ENCODE results near the gene CIBAR2. TPM values are rescaled to one million over a fixed set of nuclear protein-coding genes. Genes with fewer than 3 reads are reported as not detected.

Gene CIBAR2
- total and polyA plus RNA-seq, 2 donors (not counting 1 experiment from before 2014, with no cell fraction given), result not detected

- H3K4me1 ChIP-seq (ENCODE audit: control insufficient read depth, extremely low read depth, insufficient read depth, low read length), result no peaks in the 10 kb centered on the region
- TF ChIP-seq EZH2 (IDR thresholded peaks at IDR 0.05; ENCODE audit: low read length, missing control alignments) (no peak), CTCF (conservative IDR thresholded peaks at IDR 0.05 in 1 of 2, IDR thresholded peaks at IDR 0.05 in 1 of 2; ENCODE audit: low read depth in 1 of 2, low read length in 2 of 2) (no peak)
- no peak overlapping the region for H3K4me2 ChIP-seq (ENCODE audit: extremely low read depth, insufficient read depth, low read length)
- no peak for DNase-seq (ENCODE audit: low read depth in 2 of 2)
- no peak overlapping the region for H3K27ac ChIP-seq (ENCODE audit: insufficient read depth, low read length)
- H3K36me3 ChIP-seq (ENCODE audit: control insufficient read depth, insufficient read depth, low read length), result peaks cover 2% of the 10 kb centered on the region
- no peaks in the 10 kb centered on the region for H3K9me3 ChIP-seq (ENCODE audit: control insufficient read depth, insufficient read depth, low read depth, low read length)
- no peak overlapping the region for H2AFZ ChIP-seq (ENCODE audit: low read length)
- H3K79me2 ChIP-seq (ENCODE audit: control insufficient read depth, insufficient read depth, low read length), result no peaks in the 10 kb centered on the region
- H3K9ac ChIP-seq (ENCODE audit: insufficient read depth, low read length), result no peak overlapping the region
- no peak overlapping the region for H3K4me3 ChIP-seq (replicated peaks in 1 of 4; ENCODE audit: control extremely low read depth in 1 of 4, insufficient read depth in 1 of 4, low read depth in 3 of 4, low read length in 4 of 4)
- H4K20me1 ChIP-seq (ENCODE audit: control insufficient read depth, extremely low read depth, insufficient read depth, low read length), result no peaks in the 10 kb centered on the region
- H3K27me3 ChIP-seq (ENCODE audit: control insufficient read depth, insufficient read depth, low read length), result no peaks in the 10 kb centered on the region
Observed at GRCh38 chr16:85085721-85086120, 26.6 kb downstream of the CIBAR2 start.

- no peaks in the 10 kb centered on the region for H3K27me3 ChIP-seq (ENCODE audit: control insufficient read depth, insufficient read depth, low read length)
- H3K27ac ChIP-seq (ENCODE audit: insufficient read depth, low read length), result no peak overlapping the region
- H3K9me3 ChIP-seq (ENCODE audit: control insufficient read depth, insufficient read depth, low read depth, low read length), result no peaks in the 10 kb centered on the region
- H3K4me1 ChIP-seq (ENCODE audit: control insufficient read depth, extremely low read depth, insufficient read depth, low read length), result no peaks in the 10 kb centered on the region
- no peak overlapping the region for H3K4me2 ChIP-seq (ENCODE audit: extremely low read depth, insufficient read depth, low read length)
- H3K79me2 ChIP-seq (ENCODE audit: control insufficient read depth, insufficient read depth, low read length), result no peaks in the 10 kb centered on the region
- H3K4me3 ChIP-seq (replicated peaks in 1 of 4; ENCODE audit: control extremely low read depth in 1 of 4, insufficient read depth in 1 of 4, low read depth in 3 of 4, low read length in 4 of 4), result no peak overlapping the region
- no peaks in the 10 kb centered on the region for H4K20me1 ChIP-seq (ENCODE audit: control insufficient read depth, extremely low read depth, insufficient read depth, low read length)
- TF ChIP-seq CTCF (conservative IDR thresholded peaks at IDR 0.05 in 1 of 2, IDR thresholded peaks at IDR 0.05 in 1 of 2; ENCODE audit: low read depth in 1 of 2, low read length in 2 of 2) (no peak), EZH2 (IDR thresholded peaks at IDR 0.05; ENCODE audit: low read length, missing control alignments) (no peak)
- H3K36me3 ChIP-seq (ENCODE audit: control insufficient read depth, insufficient read depth, low read length), result peaks cover 2% of the 10 kb centered on the region
- no peak overlapping the region for H3K9ac ChIP-seq (ENCODE audit: insufficient read depth, low read length)
- DNase-seq (ENCODE audit: low read depth in 2 of 2), result no peak
- H2AFZ ChIP-seq (ENCODE audit: low read length), result no peak overlapping the region
Observed at GRCh38 chr16:85084841-85085510, 27.3 kb downstream of the CIBAR2 start.

GRCh38 chr16:85083051-85083639 is 29.1 kb downstream of the CIBAR2 start:
- no peak overlapping the region for H3K27ac ChIP-seq (ENCODE audit: insufficient read depth, low read length)
- H3K36me3 ChIP-seq (ENCODE audit: control insufficient read depth, insufficient read depth, low read length), result peaks cover 9% of the 10 kb centered on the region
- no peak overlapping the region for H3K4me3 ChIP-seq (replicated peaks in 1 of 4; ENCODE audit: control extremely low read depth in 1 of 4, insufficient read depth in 1 of 4, low read depth in 3 of 4, low read length in 4 of 4)
- H3K9me3 ChIP-seq (ENCODE audit: control insufficient read depth, insufficient read depth, low read depth, low read length), result no peaks in the 10 kb centered on the region
- no peak overlapping the region for H2AFZ ChIP-seq (ENCODE audit: low read length)
- no peak overlapping the region for H3K9ac ChIP-seq (ENCODE audit: insufficient read depth, low read length)
- no peak for DNase-seq (ENCODE audit: low read depth in 2 of 2)
- no peaks in the 10 kb centered on the region for H3K27me3 ChIP-seq (ENCODE audit: control insufficient read depth, insufficient read depth, low read length)
- H3K4me1 ChIP-seq (ENCODE audit: control insufficient read depth, extremely low read depth, insufficient read depth, low read length), result no peaks in the 10 kb centered on the region
- no peaks in the 10 kb centered on the region for H4K20me1 ChIP-seq (ENCODE audit: control insufficient read depth, extremely low read depth, insufficient read depth, low read length)
- H3K4me2 ChIP-seq (ENCODE audit: extremely low read depth, insufficient read depth, low read length), result no peak overlapping the region
- no peaks in the 10 kb centered on the region for H3K79me2 ChIP-seq (ENCODE audit: control insufficient read depth, insufficient read depth, low read length)
- TF ChIP-seq EZH2 (IDR thresholded peaks at IDR 0.05; ENCODE audit: low read length, missing control alignments) (no peak), CTCF (conservative IDR thresholded peaks at IDR 0.05 in 1 of 2, IDR thresholded peaks at IDR 0.05 in 1 of 2; ENCODE audit: low read depth in 1 of 2, low read length in 2 of 2) (no peak)

All from fibroblast of lung (primary cell).